Measurements from ENCODE around the gene AVEN. TPM values are rescaled to one million over a fixed set of nuclear protein-coding genes. Genes with fewer than 3 reads are reported as not detected.

The AVEN gene
- total RNA-seq, 1 experiment from 2014 or later = 3.1 TPM

DNA sequence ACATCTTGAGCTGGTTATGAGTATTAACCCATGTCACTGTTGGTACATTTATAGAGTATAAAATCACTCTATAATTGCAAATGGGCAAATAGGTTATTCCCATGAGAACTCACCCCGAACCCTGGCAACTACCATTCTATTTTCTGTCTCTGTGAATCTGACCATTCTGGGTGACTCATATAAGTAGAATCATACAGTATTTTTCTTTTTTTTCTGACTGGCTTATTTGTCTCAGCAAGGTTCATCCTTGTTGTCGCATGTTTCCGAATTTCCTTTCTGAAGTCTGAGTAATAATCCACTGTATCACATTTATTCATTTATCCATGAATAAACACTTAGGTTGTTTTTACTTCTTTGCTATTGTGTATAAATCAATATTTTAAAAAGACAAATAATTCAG is 130.6 kb downstream of the AVEN start:
- H3K4me3 Mint-ChIP-seq (ENCODE audit: low read depth, unreplicated experiment) = no peak overlapping the region
- CTCF ChIA-PET = no interaction called here
- no TSS peak for BruUV-seq (replicated peaks)

DNA sequence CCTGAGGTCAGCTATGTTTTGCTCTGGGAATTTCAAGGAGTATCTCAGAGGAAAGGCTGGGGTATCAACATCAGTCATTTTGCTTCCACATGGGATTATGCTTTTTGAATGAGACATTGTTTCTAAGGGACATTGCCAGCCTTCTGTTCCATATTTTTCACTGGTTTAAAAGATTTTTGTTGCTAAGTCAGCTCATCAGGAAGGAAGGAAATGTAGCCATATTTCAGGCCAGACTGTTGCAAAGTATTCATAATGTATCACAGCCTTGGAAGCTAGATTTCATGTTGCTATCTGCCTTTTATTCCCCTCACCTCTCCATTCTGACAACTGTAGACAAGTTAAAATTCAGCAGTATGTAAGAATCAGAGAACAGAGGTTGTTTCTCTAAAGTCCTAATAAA is 131.7 kb downstream of the AVEN start:
- H3K9me3 Mint-ChIP-seq (ENCODE audit: low read depth, unreplicated experiment) = no peaks in the 10 kb centered on the region
- no peak overlapping the region for H3K27ac Mint-ChIP-seq (ENCODE audit: unreplicated experiment)
- H3K27me3 Mint-ChIP-seq (ENCODE audit: unreplicated experiment) = no peaks in the 10 kb centered on the region
- CTCF ChIA-PET = no interaction called here
- no peak for DNase-seq
- H3K4me1 Mint-ChIP-seq (ENCODE audit: low read depth, unreplicated experiment) = no peaks in the 10 kb centered on the region
- TF ChIP-seq, protein P1, sequence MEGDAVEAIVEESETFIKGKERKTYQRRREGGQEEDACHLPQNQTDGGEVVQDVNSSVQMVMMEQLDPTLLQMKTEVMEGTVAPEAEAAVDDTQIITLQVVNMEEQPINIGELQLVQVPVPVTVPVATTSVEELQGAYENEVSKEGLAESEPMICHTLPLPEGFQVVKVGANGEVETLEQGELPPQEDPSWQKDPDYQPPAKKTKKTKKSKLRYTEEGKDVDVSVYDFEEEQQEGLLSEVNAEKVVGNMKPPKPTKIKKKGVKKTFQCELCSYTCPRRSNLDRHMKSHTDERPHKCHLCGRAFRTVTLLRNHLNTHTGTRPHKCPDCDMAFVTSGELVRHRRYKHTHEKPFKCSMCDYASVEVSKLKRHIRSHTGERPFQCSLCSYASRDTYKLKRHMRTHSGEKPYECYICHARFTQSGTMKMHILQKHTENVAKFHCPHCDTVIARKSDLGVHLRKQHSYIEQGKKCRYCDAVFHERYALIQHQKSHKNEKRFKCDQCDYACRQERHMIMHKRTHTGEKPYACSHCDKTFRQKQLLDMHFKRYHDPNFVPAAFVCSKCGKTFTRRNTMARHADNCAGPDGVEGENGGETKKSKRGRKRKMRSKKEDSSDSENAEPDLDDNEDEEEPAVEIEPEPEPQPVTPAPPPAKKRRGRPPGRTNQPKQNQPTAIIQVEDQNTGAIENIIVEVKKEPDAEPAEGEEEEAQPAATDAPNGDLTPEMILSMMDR (IDR thresholded peaks at IDR 0.05; ENCODE audit: unreplicated experiment) = no peak
- intact Hi-C loops (cut with micrococcal nuclease; ENCODE audit: unreplicated experiment) = no loop called here
- no peak overlapping the region for H3K4me3 Mint-ChIP-seq (ENCODE audit: low read depth, unreplicated experiment)
- H3K36me3 Mint-ChIP-seq (ENCODE audit: insufficient read depth, unreplicated experiment) = no peaks in the 10 kb centered on the region
- no TSS peak for BruUV-seq (replicated peaks)

More for the DNA sequence above, 130.6 kb downstream of the AVEN start:
- Mint-ChIP-seq H3K4me1 (ENCODE audit: low read depth, unreplicated experiment) (no peaks in the 10 kb centered on the region), H3K36me3 (ENCODE audit: insufficient read depth, unreplicated experiment) (no peaks in the 10 kb centered on the region), H3K27ac (ENCODE audit: unreplicated experiment) (no peak overlapping the region), H3K27me3 (ENCODE audit: unreplicated experiment) (no peaks in the 10 kb centered on the region), H3K9me3 (ENCODE audit: low read depth, unreplicated experiment) (no peaks in the 10 kb centered on the region)
- intact Hi-C loops (cut with micrococcal nuclease; ENCODE audit: unreplicated experiment) = no loop called here
- no peak for DNase-seq
- TF ChIP-seq, protein P1 (IDR thresholded peaks at IDR 0.05; ENCODE audit: unreplicated experiment) = no peak

DNA sequence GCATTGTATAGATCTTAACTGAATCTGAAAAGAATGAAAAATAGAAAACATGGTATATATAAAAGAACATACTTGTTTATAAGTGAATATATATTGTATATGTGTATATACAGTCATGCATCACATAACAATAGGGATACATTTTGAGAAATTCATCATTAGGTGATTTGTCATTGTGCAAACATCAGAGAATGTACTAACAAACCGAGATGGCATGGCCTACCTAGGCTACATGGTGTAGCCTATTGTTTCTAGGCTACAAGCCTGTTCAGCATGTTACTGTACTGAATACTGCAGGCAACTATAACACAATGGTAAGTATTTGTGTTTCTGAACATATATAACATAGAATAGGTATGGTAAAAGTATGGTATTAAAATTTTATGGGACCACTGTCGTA is 135.3 kb downstream of the AVEN start:
- TF ChIP-seq, protein P1 (IDR thresholded peaks at IDR 0.05; ENCODE audit: unreplicated experiment) = no peak
- H3K36me3 Mint-ChIP-seq (ENCODE audit: insufficient read depth, unreplicated experiment) = no peaks in the 10 kb centered on the region

DNA sequence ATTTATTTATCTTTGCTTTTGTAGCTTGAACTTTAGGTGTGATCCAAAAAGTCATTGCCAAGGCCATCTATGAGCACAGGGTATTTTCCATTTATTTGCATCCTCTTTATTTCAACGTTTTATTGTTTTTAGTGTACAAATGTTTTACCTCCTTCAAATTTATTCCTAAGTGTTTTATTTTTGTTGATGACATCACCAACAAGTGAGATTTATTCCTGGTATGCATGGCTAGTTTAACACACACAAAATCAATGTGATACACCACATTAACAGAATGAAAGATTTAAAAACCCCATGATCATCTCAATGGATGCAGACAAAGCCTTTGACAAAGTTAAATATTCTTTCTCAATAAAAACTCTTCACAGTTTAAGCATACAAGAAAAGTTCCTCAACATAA is 137.0 kb downstream of the AVEN start:
- intact Hi-C loops (cut with micrococcal nuclease; ENCODE audit: unreplicated experiment) = no loop called here

More for the DNA sequence above, 135.3 kb downstream of the AVEN start:
- Mint-ChIP-seq H3K27ac (ENCODE audit: unreplicated experiment) (no peak overlapping the region), H3K27me3 (ENCODE audit: unreplicated experiment) (no peaks in the 10 kb centered on the region), H3K9me3 (ENCODE audit: low read depth, unreplicated experiment) (no peaks in the 10 kb centered on the region), H3K4me1 (ENCODE audit: low read depth, unreplicated experiment) (no peaks in the 10 kb centered on the region), H3K4me3 (ENCODE audit: low read depth, unreplicated experiment) (no peak overlapping the region)
- no TSS peak for BruUV-seq (replicated peaks)
- DNase-seq = no peak
- CTCF ChIA-PET = no interaction called here
- intact Hi-C loops (cut with micrococcal nuclease; ENCODE audit: unreplicated experiment) = no loop called here

More for the DNA sequence above, 137.0 kb downstream of the AVEN start:
- no peak for DNase-seq
- Mint-ChIP-seq H3K4me3 (ENCODE audit: low read depth, unreplicated experiment) (no peak overlapping the region), H3K9me3 (ENCODE audit: low read depth, unreplicated experiment) (no peaks in the 10 kb centered on the region), H3K4me1 (ENCODE audit: low read depth, unreplicated experiment) (no peaks in the 10 kb centered on the region), H3K36me3 (ENCODE audit: insufficient read depth, unreplicated experiment) (no peaks in the 10 kb centered on the region), H3K27me3 (ENCODE audit: unreplicated experiment) (no peaks in the 10 kb centered on the region), H3K27ac (ENCODE audit: unreplicated experiment) (no peak overlapping the region)
- CTCF ChIA-PET = no interaction called here
- TF ChIP-seq, protein P1 (IDR thresholded peaks at IDR 0.05; ENCODE audit: unreplicated experiment) = no peak
- BruUV-seq (replicated peaks) = no TSS peak

Data from Calu3 (cell line).